Upper lobe of left lung (tissue), 4 donors: ENCODE measurements around the gene PACS1.

ENCODE experiments used
- POLR2A ChIP-seq, 4 donors: fragments of 450-650 bp; IDR thresholded peaks; one replicate each; pipeline ENCODE4 v1.5.1; 2016 to 2017; ENCODE audit warnings: antibody characterized with exemption in 4 of 4, mild to moderate bottlenecking in 2 of 4
- POLR2AphosphoS5 ChIP-seq, 2 donors: sonication (generic); formaldehyde crosslinking; IDR thresholded peaks; one replicate each; pipeline ENCODE4 v1.5.1; 2017; ENCODE audit warnings: antibody characterized with exemption in 2 of 2
- TF ChIP-seq, protein P1 (sequence below), 6 experiments: fragments of 450-650 bp in 4 of 6; fragments of 200-600 bp in 2 of 6; sonication (generic) in 2 of 6; IDR thresholded peaks; one replicate each; pipeline ENCODE4 v1.5.1; 2016 to 2019; ENCODE audit warnings: antibody characterized with exemption in 6 of 6

DNA sequence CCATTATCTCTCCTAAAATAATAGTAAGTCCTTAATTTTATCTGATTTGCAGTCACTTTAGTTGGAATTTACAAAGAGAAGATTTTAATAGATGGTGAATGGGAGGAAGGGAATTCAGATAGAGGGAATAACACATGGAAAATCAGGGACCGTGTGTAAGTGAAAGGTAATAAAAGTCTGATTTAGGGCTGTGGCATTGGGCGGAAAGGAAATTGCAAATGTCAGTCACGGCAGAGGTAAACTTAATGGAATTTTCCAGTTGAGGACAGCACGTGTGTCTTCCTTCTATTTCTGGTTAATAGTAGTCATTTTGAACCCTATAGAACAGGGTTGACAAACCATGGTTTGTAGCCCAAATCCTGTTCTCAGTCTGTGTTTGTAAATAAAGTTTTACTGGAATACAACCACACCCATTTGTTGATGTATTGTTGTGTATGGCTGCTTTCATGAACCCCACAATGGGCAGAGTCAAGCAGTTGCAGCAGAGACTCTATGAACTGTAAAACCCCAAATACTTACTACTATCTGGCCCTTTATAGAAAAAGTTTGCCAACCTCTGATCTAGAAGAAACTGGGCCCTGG, 34.1 kb downstream of the PACS1 start:
- TF ChIP-seq, protein P1, sequence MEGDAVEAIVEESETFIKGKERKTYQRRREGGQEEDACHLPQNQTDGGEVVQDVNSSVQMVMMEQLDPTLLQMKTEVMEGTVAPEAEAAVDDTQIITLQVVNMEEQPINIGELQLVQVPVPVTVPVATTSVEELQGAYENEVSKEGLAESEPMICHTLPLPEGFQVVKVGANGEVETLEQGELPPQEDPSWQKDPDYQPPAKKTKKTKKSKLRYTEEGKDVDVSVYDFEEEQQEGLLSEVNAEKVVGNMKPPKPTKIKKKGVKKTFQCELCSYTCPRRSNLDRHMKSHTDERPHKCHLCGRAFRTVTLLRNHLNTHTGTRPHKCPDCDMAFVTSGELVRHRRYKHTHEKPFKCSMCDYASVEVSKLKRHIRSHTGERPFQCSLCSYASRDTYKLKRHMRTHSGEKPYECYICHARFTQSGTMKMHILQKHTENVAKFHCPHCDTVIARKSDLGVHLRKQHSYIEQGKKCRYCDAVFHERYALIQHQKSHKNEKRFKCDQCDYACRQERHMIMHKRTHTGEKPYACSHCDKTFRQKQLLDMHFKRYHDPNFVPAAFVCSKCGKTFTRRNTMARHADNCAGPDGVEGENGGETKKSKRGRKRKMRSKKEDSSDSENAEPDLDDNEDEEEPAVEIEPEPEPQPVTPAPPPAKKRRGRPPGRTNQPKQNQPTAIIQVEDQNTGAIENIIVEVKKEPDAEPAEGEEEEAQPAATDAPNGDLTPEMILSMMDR (IDR thresholded peaks at IDR 0.05), result no peak
- TF ChIP-seq POLR2AphosphoS5 (IDR thresholded peaks at IDR 0.05) (no peak), POLR2A (IDR thresholded peaks at IDR 0.05) (no peak)
